WTC11 (cell line): Measurements from ENCODE around the gene RREB1.

Source experiments
- ZBTB21 ChIP-seq: sonication (generic); formaldehyde crosslinking; IDR thresholded peaks from 2 replicates; pipeline ENCODE4 v1.8.1; 2023; ENCODE audit warnings: mild to moderate bottlenecking, missing genetic modification reagents, borderline replicate concordance
- TF ChIP-seq, protein P1 (sequence below): sonication (generic); formaldehyde crosslinking; conservative IDR thresholded peaks from 2 replicates; pipeline ENCODE4 v1.8.1; 2022; ENCODE audit warnings: mild to moderate bottlenecking, missing genetic modification reagents
- TF ChIP-seq, protein P2 (sequence below): sonication (generic); formaldehyde crosslinking; IDR thresholded peaks from 2 replicates; pipeline ENCODE4 v1.8.1; 2023; ENCODE audit warnings: mild to moderate bottlenecking, missing genetic modification reagents, moderate library complexity
- TF ChIP-seq, protein P3 (sequence below): fragments of 200-600 bp; IDR thresholded peaks from 2 replicates; pipeline ENCODE4 v1.8.0; 2022; ENCODE audit warnings: antibody characterized with exemption
- TF ChIP-seq, protein P4 (sequence below): sonication (generic); formaldehyde crosslinking; IDR thresholded peaks from 2 replicates; pipeline ENCODE4 v1.8.1; 2022; ENCODE audit warnings: mild to moderate bottlenecking, moderate library complexity, missing genetic modification reagents
- TF ChIP-seq, protein P5 (sequence below): sonication (generic); formaldehyde crosslinking; conservative IDR thresholded peaks from 2 replicates; pipeline ENCODE4 v1.8.1; 2023; ENCODE audit warnings: mild to moderate bottlenecking, low read depth, missing genetic modification reagents, moderate library complexity

DNA sequence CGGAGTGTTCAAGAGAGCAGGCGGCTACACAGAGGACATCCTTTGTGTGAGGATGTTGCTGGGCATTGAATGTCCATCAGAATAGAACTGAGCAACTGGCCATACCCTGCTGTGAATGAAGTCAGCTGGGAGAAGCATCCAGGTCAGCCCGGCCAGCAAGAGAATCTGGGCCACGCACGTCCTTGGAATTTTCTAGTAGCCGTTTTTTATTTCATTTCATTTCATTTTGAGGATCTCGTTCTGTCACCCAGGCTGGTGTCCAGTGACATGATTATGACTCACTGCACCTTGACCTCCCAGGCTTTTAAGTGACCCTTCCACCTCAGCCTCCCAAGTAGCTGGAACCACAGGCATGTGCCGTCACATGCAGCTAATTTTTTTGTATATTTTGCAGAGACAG is 107.4 kb downstream of the RREB1 start:
- TF ChIP-seq, protein P1, sequence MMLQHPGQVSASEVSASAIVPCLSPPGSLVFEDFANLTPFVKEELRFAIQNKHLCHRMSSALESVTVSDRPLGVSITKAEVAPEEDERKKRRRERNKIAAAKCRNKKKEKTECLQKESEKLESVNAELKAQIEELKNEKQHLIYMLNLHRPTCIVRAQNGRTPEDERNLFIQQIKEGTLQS (CRISPR knock-in tag) = no peak
- TF ChIP-seq, protein P2, sequence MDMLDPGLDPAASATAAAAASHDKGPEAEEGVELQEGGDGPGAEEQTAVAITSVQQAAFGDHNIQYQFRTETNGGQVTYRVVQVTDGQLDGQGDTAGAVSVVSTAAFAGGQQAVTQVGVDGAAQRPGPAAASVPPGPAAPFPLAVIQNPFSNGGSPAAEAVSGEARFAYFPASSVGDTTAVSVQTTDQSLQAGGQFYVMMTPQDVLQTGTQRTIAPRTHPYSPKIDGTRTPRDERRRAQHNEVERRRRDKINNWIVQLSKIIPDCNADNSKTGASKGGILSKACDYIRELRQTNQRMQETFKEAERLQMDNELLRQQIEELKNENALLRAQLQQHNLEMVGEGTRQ (CRISPR knock-in tag) = no peak
- TF ChIP-seq, protein P3, sequence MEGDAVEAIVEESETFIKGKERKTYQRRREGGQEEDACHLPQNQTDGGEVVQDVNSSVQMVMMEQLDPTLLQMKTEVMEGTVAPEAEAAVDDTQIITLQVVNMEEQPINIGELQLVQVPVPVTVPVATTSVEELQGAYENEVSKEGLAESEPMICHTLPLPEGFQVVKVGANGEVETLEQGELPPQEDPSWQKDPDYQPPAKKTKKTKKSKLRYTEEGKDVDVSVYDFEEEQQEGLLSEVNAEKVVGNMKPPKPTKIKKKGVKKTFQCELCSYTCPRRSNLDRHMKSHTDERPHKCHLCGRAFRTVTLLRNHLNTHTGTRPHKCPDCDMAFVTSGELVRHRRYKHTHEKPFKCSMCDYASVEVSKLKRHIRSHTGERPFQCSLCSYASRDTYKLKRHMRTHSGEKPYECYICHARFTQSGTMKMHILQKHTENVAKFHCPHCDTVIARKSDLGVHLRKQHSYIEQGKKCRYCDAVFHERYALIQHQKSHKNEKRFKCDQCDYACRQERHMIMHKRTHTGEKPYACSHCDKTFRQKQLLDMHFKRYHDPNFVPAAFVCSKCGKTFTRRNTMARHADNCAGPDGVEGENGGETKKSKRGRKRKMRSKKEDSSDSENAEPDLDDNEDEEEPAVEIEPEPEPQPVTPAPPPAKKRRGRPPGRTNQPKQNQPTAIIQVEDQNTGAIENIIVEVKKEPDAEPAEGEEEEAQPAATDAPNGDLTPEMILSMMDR = no peak
- TF ChIP-seq ZBTB21 = no peak
- TF ChIP-seq, protein P4, sequence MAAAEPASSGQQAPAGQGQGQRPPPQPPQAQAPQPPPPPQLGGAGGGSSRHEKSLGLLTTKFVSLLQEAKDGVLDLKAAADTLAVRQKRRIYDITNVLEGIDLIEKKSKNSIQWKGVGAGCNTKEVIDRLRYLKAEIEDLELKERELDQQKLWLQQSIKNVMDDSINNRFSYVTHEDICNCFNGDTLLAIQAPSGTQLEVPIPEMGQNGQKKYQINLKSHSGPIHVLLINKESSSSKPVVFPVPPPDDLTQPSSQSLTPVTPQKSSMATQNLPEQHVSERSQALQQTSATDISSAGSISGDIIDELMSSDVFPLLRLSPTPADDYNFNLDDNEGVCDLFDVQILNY (CRISPR knock-in tag) = no peak
- TF ChIP-seq, protein P5, sequence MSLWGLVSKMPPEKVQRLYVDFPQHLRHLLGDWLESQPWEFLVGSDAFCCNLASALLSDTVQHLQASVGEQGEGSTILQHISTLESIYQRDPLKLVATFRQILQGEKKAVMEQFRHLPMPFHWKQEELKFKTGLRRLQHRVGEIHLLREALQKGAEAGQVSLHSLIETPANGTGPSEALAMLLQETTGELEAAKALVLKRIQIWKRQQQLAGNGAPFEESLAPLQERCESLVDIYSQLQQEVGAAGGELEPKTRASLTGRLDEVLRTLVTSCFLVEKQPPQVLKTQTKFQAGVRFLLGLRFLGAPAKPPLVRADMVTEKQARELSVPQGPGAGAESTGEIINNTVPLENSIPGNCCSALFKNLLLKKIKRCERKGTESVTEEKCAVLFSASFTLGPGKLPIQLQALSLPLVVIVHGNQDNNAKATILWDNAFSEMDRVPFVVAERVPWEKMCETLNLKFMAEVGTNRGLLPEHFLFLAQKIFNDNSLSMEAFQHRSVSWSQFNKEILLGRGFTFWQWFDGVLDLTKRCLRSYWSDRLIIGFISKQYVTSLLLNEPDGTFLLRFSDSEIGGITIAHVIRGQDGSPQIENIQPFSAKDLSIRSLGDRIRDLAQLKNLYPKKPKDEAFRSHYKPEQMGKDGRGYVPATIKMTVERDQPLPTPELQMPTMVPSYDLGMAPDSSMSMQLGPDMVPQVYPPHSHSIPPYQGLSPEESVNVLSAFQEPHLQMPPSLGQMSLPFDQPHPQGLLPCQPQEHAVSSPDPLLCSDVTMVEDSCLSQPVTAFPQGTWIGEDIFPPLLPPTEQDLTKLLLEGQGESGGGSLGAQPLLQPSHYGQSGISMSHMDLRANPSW (CRISPR knock-in tag) = no peak
